Measurements from ENCODE around the gene HAPLN1. TPM values are rescaled to one million over a fixed set of nuclear protein-coding genes. Genes with fewer than 3 reads are reported as not detected.

The HAPLN1 gene
- polyA plus RNA-seq, 1 donor from 2014 or later, result 0.10 TPM

DNA sequence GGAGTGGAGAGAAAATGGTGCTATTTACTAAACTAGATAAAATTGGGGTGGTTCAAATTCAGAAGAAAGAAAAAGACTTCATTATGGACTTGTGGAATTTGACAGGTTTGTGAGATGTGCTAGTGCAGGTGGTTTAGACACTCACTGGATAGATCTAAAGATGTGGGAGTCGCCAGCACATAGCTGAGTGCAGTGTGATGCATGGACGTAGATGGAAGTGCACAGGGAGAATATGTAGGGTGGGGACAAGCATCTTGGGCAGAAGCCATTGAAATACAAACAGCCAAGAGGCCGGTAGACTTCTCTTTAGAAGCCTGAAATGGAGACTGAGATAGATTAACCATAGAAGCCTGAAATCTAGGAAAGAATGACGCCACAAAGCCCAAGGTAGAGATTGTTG is 10.7 kb downstream of the HAPLN1 start:
- TF ChIP-seq SMC3 (conservative IDR thresholded peaks at IDR 0.05; ENCODE audit: poor library complexity) (no peak), REST (IDR thresholded peaks at IDR 0.05; ENCODE audit: borderline replicate concordance) (no peak), EP300 (conservative IDR thresholded peaks at IDR 0.05; ENCODE audit: poor library complexity, severe bottlenecking) (no peak), RAD21 (conservative IDR thresholded peaks at IDR 0.05) (no peak), CTCF (IDR thresholded peaks at IDR 0.05; ENCODE audit: poor library complexity, severe bottlenecking) (no peak), MXI1 (conservative IDR thresholded peaks at IDR 0.05; ENCODE audit: poor library complexity, severe bottlenecking) (no peak), TAF1 (IDR thresholded peaks at IDR 0.05; ENCODE audit: low read depth) (no peak), POLR2AphosphoS5 (IDR thresholded peaks at IDR 0.05) (no peak), EZH2 (IDR thresholded peaks at IDR 0.05; ENCODE audit: borderline replicate concordance, insufficient read depth, low read length, poor library complexity, severe bottlenecking) (no peak)
- Histone ChIP-seq H4K20me1 (ENCODE audit: insufficient read depth) (no peaks in the 10 kb centered on the region), H3K79me2 (replicated peaks; ENCODE audit: insufficient read depth, low read length) (no peaks in the 10 kb centered on the region)

DNA sequence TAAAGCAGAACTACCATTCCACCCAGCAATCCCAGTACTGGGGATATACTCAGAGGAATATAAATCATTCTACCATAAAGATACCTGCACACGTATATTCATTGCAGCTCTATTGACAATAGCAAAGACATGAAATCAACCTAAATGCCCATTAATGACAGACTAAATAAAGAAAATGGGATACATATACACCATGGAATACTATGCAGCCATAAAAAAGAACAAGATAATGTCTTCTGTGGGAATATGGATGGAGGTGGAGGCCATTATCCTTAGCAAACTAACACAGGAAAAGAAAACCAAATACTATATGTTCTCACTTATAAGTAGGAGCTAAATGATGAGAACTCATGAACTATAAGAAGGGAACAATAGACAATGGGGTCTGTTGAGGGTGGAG is 12.5 kb downstream of the HAPLN1 start:
- TF ChIP-seq REST (IDR thresholded peaks at IDR 0.05; ENCODE audit: borderline replicate concordance), result no peak
- H3K9me3 ChIP-seq (ENCODE audit: low read length), result no peaks in the 10 kb centered on the region
- no peaks in the 10 kb centered on the region for H3K79me2 ChIP-seq (replicated peaks; ENCODE audit: insufficient read depth, low read length)
- no peak overlapping the region for H3K27ac ChIP-seq (ENCODE audit: low read length)
- H4K20me1 ChIP-seq (ENCODE audit: insufficient read depth), result no peaks in the 10 kb centered on the region
- no peaks in the 10 kb centered on the region for H3K27me3 ChIP-seq (ENCODE audit: insufficient read depth, low read depth, low read length)
- H3K9ac ChIP-seq (ENCODE audit: low read length), result no peak overlapping the region
- no peaks in the 10 kb centered on the region for H3F3A ChIP-seq (ENCODE audit: insufficient read depth, low read length, poor library complexity, severe bottlenecking)
- H2AFZ ChIP-seq (ENCODE audit: low read depth, low read length), result no peak overlapping the region
- no peaks in the 10 kb centered on the region for H3K9me2 ChIP-seq (ENCODE audit: insufficient read depth, low read length)
- no peak overlapping the region for H3K4me3 ChIP-seq (ENCODE audit: low read length)
- H3K36me3 ChIP-seq (ENCODE audit: insufficient read depth, low read length), result no peaks in the 10 kb centered on the region
- no peak overlapping the region for H3K4me2 ChIP-seq (ENCODE audit: low read length)

More for the DNA sequence above, 10.7 kb downstream of the HAPLN1 start:
- H3F3A ChIP-seq (ENCODE audit: insufficient read depth, low read length, poor library complexity, severe bottlenecking), result no peaks in the 10 kb centered on the region
- H3K27me3 ChIP-seq (ENCODE audit: insufficient read depth, low read depth, low read length), result no peaks in the 10 kb centered on the region
- H3K36me3 ChIP-seq (ENCODE audit: insufficient read depth, low read length), result no peaks in the 10 kb centered on the region
- no peaks in the 10 kb centered on the region for H3K9me2 ChIP-seq (ENCODE audit: insufficient read depth, low read length)
- H3K4me2 ChIP-seq (ENCODE audit: low read length), result no peak overlapping the region
- no peak overlapping the region for H3K4me3 ChIP-seq (ENCODE audit: low read length)
- H3K27ac ChIP-seq (ENCODE audit: low read length), result no peak overlapping the region
- no peak overlapping the region for H2AFZ ChIP-seq (ENCODE audit: low read depth, low read length)
- no peak overlapping the region for H3K9ac ChIP-seq (ENCODE audit: low read length)
- H3K9me3 ChIP-seq (ENCODE audit: low read length), result no peaks in the 10 kb centered on the region

All from neural cell (in vitro differentiated cells).